GM20000 (cell line): ENCODE results near the gene HIVEP3.

ENCODE experiments used
- DNase-seq: peaks from one replicate; pipeline ENCODE4 v3.0.0; 2012; ENCODE audit warnings: low spot score
- TF ChIP-seq, protein P1 (sequence below): IDR thresholded peaks from 2 replicates; pipeline ENCODE4 v1.5.1; 2012; ENCODE audit warnings: mild to moderate bottlenecking, control low read depth; ENCODE audit errors: extremely low read depth, missing control alignments

Gene HIVEP3

DNA sequence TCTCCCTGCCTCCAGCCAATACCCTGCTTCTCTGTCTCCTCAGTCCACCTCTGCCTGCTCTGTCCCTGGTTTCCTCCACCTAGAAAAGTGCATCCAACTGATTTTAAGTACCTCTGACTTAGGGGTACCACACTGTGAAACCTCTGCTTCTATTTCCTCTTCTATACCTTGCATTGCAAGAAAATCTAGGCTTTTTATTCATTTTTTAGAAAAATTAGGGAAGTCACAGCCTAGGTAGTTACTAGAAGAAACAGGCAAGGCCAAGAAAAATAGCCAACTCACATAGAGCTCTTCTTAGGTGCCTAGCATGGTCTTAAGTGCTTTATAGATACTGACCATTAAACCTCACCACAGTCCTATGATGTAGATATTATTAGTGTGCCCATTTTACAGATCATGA lies 39.1 kb downstream of the HIVEP3 start:
- TF ChIP-seq, protein P1, sequence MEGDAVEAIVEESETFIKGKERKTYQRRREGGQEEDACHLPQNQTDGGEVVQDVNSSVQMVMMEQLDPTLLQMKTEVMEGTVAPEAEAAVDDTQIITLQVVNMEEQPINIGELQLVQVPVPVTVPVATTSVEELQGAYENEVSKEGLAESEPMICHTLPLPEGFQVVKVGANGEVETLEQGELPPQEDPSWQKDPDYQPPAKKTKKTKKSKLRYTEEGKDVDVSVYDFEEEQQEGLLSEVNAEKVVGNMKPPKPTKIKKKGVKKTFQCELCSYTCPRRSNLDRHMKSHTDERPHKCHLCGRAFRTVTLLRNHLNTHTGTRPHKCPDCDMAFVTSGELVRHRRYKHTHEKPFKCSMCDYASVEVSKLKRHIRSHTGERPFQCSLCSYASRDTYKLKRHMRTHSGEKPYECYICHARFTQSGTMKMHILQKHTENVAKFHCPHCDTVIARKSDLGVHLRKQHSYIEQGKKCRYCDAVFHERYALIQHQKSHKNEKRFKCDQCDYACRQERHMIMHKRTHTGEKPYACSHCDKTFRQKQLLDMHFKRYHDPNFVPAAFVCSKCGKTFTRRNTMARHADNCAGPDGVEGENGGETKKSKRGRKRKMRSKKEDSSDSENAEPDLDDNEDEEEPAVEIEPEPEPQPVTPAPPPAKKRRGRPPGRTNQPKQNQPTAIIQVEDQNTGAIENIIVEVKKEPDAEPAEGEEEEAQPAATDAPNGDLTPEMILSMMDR = no peak
- no peak for DNase-seq

DNA sequence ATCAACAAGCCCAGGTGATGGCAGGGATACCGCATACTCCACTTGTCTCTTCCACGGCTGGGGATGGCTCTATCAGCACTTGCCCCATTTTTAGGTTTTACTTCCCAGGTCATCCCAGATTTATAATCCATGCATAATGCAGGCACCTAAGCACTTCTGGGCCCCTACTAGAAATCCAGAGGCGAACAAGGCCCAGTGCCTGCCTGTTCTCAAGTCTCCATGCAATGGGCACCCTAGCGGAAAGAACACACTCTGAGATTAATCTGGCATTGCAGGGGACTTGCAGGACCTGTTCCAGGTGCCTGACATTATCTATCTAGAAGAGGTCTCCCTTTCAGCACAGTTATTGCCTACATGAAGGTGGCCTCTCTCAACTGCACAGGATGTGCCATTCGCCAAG lies 39.8 kb downstream of the HIVEP3 start:
- TF ChIP-seq, protein P1 = no peak
- no peak for DNase-seq

DNA sequence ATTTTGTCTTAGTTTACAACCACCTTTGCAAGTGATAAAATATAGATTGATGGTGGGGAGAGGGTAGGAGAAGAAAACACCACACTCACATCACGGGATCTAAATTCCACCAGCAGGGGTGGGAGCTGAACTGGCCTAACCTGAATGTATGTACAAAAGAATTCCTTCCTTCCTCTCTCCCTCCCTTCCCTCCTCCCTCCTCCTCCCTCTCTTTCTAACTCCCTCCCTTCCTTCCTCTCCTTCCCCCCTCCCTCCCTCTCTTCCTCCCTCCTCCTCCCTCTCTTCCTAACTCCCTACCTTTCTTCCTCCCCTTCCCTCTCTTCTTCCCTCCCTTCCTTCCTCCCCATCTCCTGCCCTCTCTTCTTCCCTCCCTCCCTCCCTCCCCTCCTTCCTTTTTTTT lies 40.2 kb downstream of the HIVEP3 start:
- TF ChIP-seq, protein P1 = no peak

DNA sequence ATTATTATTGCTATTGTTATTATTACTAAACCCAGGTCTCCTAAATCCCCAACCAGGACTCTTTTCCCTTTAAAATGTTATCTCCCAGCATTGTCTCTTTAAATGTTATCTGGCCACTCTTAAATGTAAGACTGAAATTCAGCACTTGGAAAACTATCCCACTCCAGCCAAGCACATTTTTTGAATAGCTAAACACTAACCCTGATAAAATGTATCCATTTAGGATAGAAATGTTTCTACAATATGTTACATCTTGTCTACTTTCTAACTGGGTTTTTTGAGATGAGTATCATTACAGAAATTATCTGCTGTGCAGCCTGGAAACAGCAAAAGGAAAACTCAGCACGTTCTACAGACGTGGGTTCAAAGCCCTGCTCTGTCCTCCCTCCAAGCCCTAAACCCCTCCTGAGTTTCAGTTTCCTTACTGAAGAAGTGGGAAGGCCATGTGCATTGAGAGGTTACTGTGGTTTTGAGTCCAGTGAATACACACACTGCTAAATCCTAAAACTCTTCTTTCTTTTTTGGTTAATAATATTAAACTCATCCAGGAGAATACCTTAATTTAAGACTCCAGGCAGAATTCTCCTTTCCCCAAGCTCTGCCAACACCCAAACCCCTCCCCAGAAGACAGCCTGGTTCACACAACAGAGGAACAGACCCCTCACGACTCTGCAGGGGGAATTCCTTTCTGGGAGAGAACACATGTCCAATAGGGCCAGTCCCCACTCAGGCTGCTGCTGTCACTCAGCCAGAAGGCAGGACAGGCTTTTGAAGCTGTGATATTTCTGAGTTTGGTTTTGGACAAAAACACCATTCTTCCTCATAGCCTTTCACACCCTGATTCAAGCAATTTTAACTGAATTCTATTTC lies 41.9 kb downstream of the HIVEP3 start:
- DNase-seq = peak; percentile 30
- TF ChIP-seq, protein P1 = no peak

More for the DNA sequence above, 40.2 kb downstream of the HIVEP3 start:
- no peak for DNase-seq

DNA sequence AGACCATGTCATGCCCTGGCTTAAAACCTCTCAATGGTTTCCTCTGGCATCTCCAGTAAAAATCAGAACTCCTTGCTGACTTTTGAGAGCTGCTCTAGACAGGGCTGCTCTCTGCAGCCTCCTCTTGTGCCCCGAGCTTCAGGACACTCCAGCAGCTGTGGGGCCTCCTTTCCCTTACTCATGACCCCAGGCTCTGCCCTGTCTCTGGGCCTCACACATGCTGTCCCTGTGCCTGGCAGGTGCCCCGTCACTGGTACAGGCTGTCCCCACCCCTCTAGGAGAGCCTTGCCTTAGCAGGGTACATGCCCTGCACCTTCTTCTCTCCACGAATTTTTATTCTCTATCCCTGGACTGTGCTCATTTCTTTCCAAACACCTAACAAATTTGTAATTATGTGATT lies 43.2 kb downstream of the HIVEP3 start:
- DNase-seq = no peak

DNA sequence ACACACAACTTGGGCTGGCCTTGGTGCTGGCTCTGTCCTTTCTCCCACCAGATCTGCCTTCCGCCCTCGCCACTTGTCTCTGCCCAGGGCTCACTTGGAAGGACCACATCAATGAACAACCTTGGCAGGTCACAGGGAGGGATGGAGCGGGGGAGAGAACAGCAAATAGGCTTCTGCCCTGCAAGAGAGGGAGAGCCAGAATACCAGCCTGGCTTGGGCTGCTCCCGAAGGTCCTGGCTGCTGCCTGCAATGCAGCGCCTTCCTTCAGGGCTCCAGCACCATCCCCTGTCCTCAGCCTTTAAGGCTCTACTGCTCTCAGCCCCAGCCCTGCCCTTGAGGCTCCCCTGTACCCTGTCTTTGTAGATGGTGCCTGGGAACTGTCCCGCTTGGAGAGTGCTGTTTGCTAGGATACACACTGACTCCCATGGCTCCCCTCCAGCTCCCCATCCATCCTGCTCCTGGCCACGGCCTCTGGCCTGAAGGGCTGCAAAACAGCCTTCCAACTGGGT lies 43.8 kb downstream of the HIVEP3 start:
- TF ChIP-seq, protein P1 = no peak
- DNase-seq = no peak

More for the DNA sequence above, 43.2 kb downstream of the HIVEP3 start:
- TF ChIP-seq, protein P1 = no peak

DNA sequence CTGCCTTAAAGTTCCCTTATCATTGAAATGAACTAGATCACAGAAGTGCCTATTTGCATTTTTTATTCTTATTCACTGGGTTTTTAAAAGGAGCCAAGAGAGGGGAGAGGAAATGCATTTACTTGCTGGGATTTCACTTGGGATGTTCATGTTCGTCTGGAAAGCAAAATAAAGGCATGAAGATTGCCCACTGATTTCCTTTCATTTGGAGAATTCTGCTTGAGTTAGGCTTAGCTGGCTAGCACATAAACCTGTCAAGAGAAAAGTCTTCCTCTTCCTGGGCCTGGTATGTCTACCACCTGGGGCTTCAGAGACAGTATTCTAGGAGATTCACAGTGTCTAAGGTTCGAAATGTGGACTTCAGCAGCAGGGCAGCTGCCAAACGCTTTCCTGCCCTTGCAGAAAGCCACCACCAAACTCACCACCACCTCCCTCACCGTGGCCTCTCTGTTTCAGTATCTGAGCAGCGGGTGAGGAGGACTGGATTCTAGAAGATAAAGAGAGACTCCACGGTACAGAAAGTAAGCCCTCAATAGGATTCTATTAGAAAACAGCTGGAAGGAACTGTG lies 44.5 kb downstream of the HIVEP3 start:
- no peak for DNase-seq
- TF ChIP-seq, protein P1 = no peak
